Adrenal gland (tissue), 5 donors: ENCODE results near the gene PLOD2.

ENCODE experiments used
- CTCF ChIP-seq, 6 experiments: fragments of 450-650 bp in 4 of 6; fragments of 200-600 bp in 2 of 6; sonication (generic) in 1 of 6; IDR thresholded peaks; 1 replicate in 5 of 6; 2 replicates in 1 of 6; pipeline versions ENCODE4 v1.5.1 to v1.8.0; 2016 to 2021; ENCODE audit warnings: antibody characterized with exemption in 6 of 6, mild to moderate bottlenecking in 2 of 6, moderate library complexity in 1 of 6
- POLR2A ChIP-seq, 2 donors: fragments of 450-650 bp; IDR thresholded peaks; one replicate each; pipeline ENCODE4 v1.6.1; 2017; ENCODE audit warnings: antibody characterized with exemption in 2 of 2, mild to moderate bottlenecking in 2 of 2, moderate library complexity in 1 of 2
- donor health status: DM: no; HTN: no; CAD: no.

GRCh38 chr3:146033950-146034349 lies 127.0 kb downstream of the PLOD2 start:
- no peak for TF ChIP-seq CTCF (IDR thresholded peaks at IDR 0.05)
- TF ChIP-seq POLR2A (IDR thresholded peaks at IDR 0.05): no peak
